NCI-H345 treated with DMSO at 0.1 percent for 48 hours (cell line): ENCODE data around the gene STPG3.

Experiments used
- DNase-seq: peaks from one replicate; lab custom pipeline; 2025; ENCODE audit not compliant: unreplicated experiment; lab: John Stamatoyannopoulos, UW

STPG3 gene

DNA sequence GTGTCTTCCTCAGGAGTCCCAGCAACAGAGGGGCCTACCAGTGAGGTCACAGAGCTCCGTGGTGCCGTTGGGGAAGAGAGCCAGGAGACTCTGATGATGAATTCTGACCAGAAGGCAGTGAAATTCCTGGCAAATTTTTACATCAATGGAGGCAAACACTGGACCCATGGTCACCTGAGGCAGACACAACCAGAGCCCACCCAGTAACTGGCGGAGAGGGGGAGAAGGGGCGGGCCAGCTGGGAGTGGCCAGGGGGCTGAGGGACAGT, at the start of gene STPG3:
Gene STPG3 (plus strand): TSS at position 93 of the 268 bp plus-strand sequence. CDS start 1 bp downstream, at position 94.
- no peak for DNase-seq

- no peak for DNase-seq
Observed at GRCh38 chr9:137202966-137203365, 48.1 kb upstream of the STPG3 start.

DNA sequence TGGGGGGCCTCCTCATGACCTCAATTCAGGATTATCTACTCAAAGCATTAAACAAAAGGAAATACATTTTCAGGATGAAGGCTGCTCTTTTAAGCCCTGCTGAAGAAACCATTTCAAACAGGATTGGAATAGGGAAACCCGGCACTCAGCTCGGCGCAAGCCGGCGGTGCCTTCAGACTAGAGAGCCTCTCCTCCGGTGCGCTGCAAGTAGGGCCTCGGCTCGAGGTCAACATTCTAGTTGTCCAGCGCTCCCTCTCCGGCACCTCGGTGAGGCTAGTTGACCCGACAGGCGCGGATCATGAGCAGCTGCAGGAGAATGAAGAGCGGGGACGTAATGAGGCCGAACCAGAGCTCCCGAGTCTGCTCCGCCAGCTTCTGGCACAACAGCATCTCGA, 46.4 kb upstream of the STPG3 start:
- no peak for DNase-seq

- DNase-seq, result peak; percentile 58
Observed at GRCh38 chr9:137205126-137206069, 45.7 kb upstream of the STPG3 start, which contains the start of the genes NDOR1 and TMEM203. Gene NDOR1 (plus strand): TSS chr9:137205700. CDS start chr9:137205778, 78 bp downstream. Gene TMEM203 (minus strand): TSS chr9:137205648. CDS start chr9:137205414, 234 bp downstream.

GRCh38 chr9:137206602-137207001, 44.5 kb upstream of the STPG3 start:
- no peak for DNase-seq

GRCh38 chr9:137211532-137211931, 39.6 kb upstream of the STPG3 start:
- no peak for DNase-seq

GRCh38 chr9:137212520-137212919, 38.6 kb upstream of the STPG3 start:
- no peak for DNase-seq

DNA sequence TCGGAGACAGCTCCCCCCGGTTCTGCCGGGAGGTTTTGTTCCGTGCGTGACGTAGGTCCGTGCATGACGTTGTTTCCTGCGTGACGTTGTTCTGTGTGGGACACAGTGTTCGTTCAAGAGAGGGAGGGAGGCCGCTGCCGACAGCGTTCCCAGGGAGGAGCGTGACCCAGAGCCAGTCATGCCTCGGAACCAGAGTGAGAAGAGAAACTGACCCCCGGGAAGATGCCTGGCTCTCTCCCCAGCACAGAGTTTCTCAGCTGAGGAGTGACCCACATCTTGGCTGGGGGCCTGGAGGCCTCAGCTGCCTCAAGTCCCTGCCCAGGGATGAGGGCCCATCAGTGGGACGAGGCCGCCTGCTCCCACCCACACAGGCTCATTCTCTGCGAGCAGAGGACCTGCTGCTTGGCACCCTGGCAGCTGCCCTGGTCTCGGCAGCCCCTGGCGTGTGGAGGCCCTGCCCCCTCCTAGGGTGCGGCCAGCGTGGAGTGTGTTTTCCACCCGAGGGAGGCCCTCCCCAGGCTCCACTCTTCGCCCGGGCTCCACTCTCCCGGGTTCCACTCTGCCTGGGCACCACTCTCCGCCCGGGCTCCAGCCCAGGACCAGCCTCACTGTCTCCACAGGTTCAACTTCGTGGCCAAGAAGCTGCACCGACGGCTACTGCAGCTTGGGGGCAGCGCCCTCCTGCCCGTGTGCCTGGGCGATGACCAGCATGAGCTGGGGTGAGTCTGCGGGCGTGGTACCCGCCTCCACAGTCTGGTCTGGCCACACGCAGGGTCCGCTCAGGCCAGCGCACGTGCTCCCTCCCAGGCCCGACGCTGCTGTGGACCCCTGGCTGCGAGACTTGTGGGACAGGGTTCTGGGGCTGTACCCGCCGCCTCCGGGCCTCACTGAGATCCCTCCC, 37.7 kb upstream of the STPG3 start:
- DNase-seq, result no peak

DNA sequence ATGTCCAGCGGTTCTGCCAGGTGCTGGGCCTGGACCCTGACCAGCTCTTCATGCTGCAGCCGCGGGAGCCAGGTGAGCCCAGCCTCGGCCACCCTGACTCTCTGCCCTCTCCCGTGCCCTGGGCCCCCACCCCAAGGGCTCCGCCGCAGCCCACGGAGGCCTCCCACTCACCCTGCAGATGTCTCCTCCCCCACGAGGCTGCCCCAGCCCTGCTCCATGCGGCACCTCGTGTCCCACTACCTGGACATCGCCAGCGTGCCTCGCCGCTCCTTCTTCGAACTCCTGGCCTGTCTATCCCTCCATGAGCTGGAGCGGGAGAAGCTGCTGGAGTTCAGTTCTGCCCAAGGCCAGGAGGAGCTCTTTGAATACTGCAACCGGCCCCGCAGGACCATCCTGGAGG, 36.5 kb upstream of the STPG3 start:
- DNase-seq, result no peak

- DNase-seq, result no peak
Observed at GRCh38 chr9:137215196-137215986, 35.7 kb upstream of the STPG3 start.

GRCh38 chr9:137216188-137216965, 34.7 kb upstream of the STPG3 start:
- no peak for DNase-seq

DNA sequence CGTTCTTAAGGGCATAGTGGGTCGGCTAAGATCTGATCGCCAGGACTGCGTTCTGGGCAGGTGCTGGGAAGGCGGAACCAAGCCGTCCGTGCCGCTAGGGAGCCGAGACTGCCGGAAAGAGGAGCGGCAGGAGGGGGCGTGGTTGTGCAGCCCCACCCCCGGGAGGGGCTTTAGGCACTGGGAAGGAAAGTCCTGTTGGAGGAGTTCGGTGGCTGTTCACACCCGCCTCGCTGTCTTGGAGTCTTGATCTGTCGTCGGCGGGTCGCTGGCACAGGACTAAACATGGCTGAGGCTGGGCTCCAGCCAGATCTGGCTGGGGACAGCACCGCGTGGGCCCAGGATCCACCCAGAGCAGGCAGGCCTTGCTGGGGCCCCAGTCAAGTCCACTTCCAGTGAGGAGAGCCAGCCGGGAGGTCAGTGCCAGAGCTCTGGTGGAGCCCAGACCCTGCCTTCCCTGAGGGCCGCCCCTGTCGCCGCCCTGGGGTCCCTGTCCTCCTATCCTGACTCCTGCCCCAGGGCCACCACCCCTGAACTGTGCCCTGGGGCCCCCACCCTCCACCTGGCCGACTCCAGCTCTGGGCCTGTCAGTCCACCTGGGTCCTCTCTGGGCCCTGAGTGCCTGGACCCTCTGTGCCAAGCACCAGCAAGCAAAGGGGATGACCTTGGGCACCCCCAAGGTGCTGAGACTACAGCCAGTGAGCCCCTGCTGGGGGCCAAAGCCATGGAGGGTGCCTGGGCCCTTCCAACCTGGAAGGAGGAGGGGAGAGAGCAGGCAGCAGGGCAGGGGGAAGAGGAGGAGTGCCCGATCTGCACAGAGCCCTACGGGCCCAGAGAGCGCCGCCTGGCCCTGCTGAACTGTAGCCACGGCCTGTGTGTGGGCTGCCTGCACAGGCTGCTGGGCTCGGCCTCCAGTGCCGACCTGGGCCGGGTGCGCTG, 33.5 kb upstream of the STPG3 start:
- no peak for DNase-seq

DNA sequence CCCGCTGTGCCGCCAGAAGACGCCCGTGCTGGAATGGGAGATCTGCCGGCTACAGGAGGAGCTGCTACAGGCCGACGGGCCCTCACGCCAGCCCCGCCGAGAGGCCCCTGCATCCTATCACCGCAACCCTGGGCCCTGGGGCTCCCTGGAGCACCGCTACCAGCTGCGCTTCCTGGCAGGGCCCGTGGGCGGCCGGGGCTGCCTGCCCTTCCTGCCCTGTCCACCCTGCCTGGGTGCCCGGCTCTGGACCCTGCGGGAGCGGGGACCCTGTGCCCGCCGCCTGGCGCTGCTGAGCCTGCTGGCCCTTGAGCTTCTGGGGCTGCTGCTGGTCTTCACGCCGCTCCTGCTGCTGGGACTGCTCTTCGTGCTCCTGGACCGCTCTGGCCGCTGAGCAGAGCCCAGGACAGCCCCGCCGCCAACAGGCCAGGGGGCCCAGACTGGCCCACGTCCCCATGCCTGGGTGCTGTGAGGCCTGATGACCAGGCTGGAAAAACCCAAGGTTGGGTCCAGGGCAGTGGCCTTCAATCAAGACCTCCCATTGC, 32.8 kb upstream of the STPG3 start:
- DNase-seq, result no peak

DNA sequence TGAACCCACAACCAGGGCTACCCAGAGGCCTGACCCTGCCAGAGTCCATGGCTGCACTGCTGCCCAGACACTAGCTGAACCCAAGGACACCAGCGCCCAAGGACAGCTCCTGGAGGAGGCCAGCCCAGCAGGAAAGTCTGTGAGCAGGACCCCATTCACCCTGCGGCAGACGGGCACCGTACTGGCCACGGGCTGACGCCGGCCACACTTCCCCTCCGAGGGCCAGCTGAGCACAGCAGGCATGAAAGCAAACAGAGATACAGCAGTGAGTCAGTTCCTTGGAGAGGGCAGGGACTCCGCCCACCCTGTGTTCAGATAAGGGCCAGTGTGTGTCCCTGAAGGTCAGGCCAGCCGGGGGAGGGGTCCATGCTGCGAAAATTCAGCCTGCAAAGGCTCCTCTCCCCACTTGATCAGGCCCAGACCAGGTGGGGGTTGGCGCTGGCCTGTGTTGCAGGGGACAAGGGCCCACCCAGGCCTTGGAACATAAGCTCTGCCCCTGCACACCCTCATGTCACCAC, 32.3 kb upstream of the STPG3 start:
- DNase-seq, result no peak

- DNase-seq, result no peak
Observed at GRCh38 chr9:137219757-137220316, 31.2 kb upstream of the STPG3 start.

GRCh38 chr9:137220317-137221094, 30.6 kb upstream of the STPG3 start:
- no peak for DNase-seq

- DNase-seq, result no peak
Observed at GRCh38 chr9:137221095-137221505, 30.0 kb upstream of the STPG3 start.
